IPS-20b (cell line): Measurements from ENCODE around the gene NUP58.
"Not testable (repeated sequence)": the region's sequence is repeated elsewhere in the genome, so short reads cannot be mapped to it uniquely, and the experiment has no call there.

Source experiments
- H3K27ac ChIP-seq: one replicate; pipeline ENCODE4 v1.5.1; 2013; ENCODE audit warnings: low read length
- H3K27me3 ChIP-seq: 2 replicates; pipeline ENCODE4 v1.6.1; 2013; ENCODE audit warnings: mild to moderate bottlenecking, low read length, inconsistent platforms; ENCODE audit not compliant: insufficient read depth
- H3K36me3 ChIP-seq: 2 replicates; pipeline ENCODE4 v1.6.1; 2013; ENCODE audit warnings: low read depth, mild to moderate bottlenecking, inconsistent platforms, low read length, moderate library complexity; ENCODE audit not compliant: insufficient read depth
- H3K4me1 ChIP-seq: 2 replicates; pipeline ENCODE4 v1.6.1; 2013; ENCODE audit warnings: mild to moderate bottlenecking, control low read depth, inconsistent platforms, low read length, moderate library complexity; ENCODE audit not compliant: insufficient read depth
- H3K4me3 ChIP-seq: 2 replicates; pipeline ENCODE4 v1.5.1; 2013; ENCODE audit warnings: mild to moderate bottlenecking, low read length, inconsistent platforms
- H3K9ac ChIP-seq: 2 replicates; pipeline ENCODE4 v1.6.1; 2013; ENCODE audit warnings: low read depth, mild to moderate bottlenecking, inconsistent platforms, low read length, moderate library complexity
- H3K9me3 ChIP-seq: 2 replicates; pipeline ENCODE4 v1.6.1; 2013; ENCODE audit warnings: mild to moderate bottlenecking, low read depth, low read length, inconsistent platforms; ENCODE audit not compliant: insufficient read depth

NUP58 gene

DNA sequence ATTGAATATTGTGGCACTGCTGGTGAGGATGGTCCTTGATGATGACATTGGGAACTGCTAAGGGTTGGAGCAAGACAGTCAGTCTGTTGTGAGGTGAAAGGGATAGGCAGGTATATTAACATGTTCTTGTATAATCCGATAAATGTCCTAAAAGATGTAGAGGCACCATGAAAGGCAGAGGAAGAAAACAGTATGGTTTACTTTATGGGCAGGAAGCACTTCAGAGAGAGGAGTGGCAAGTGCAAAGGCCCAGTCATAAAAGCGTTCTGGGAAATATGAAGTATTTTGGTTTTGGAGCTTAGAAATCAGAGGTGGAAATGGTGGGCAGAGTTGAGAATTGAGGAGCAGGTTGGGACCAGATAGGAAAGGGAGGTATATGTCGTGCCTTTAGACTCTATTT, 9.5 kb downstream of the NUP58 start:
- Histone ChIP-seq H3K9ac (no peak overlapping the region), H3K4me1 (no peaks in the 10 kb centered on the region), H3K27ac (no peak overlapping the region), H3K9me3 (no peaks in the 10 kb centered on the region), H3K27me3 (no peaks in the 10 kb centered on the region), H3K4me3 (no peak overlapping the region), H3K36me3 (peaks cover 92% of the 10 kb centered on the region)

GRCh38 chr13:25318946-25319345, 17.5 kb downstream of the NUP58 start:
- not testable (repeated sequence) for H3K9ac ChIP-seq, H3K9me3 ChIP-seq, H3K27me3 ChIP-seq, H3K4me1 ChIP-seq, H3K4me3 ChIP-seq, H3K27ac ChIP-seq
- peaks cover 95% of the 10 kb centered on the region for H3K36me3 ChIP-seq

- Histone ChIP-seq H3K27ac (no peak overlapping the region), H3K36me3 (peaks cover 95% of the 10 kb centered on the region)
Observed at GRCh38 chr13:25319771-25320170, 18.3 kb downstream of the NUP58 start.

GRCh38 chr13:25324100-25324499, 22.7 kb downstream of the NUP58 start:
- Histone ChIP-seq H3K36me3 (peaks cover 98% of the 10 kb centered on the region), H3K27me3 (no peaks in the 10 kb centered on the region), H3K4me3 (no peak overlapping the region), H3K4me1 (no peaks in the 10 kb centered on the region), H3K9ac (no peak overlapping the region), H3K27ac (no peak overlapping the region), H3K9me3 (no peaks in the 10 kb centered on the region)

More at GRCh38 chr13:25319771-25320170, 18.3 kb downstream of the NUP58 start:
- Histone ChIP-seq H3K4me1 (no peaks in the 10 kb centered on the region), H3K9ac (no peak overlapping the region), H3K9me3 (no peaks in the 10 kb centered on the region), H3K4me3 (no peak overlapping the region), H3K27me3 (no peaks in the 10 kb centered on the region)

DNA sequence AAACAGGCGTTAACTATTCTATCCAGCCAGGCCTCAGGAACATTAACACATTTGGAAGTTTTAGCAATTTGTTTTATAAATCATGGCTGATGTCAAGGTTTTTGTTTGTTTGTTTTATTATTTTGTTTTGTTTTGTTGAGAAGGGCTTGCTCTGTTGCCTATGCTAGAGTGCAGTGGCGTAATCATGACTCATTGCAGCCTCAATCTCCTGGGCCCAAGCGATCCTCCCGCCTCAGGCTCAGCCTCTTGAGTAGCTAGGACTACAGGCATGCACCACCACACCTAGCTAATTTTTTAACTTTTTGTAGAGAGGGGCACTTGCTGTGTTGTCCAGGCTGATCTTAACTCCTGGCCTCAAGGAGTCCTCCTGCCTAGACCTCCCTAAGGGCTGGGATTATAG, 28.3 kb downstream of the NUP58 start:
- Histone ChIP-seq H3K9me3 (no peaks in the 10 kb centered on the region), H3K27ac (no peak overlapping the region), H3K36me3 (peaks cover 98% of the 10 kb centered on the region), H3K4me3 (no peak overlapping the region), H3K4me1 (no peaks in the 10 kb centered on the region), H3K27me3 (no peaks in the 10 kb centered on the region), H3K9ac (no peak overlapping the region)

DNA sequence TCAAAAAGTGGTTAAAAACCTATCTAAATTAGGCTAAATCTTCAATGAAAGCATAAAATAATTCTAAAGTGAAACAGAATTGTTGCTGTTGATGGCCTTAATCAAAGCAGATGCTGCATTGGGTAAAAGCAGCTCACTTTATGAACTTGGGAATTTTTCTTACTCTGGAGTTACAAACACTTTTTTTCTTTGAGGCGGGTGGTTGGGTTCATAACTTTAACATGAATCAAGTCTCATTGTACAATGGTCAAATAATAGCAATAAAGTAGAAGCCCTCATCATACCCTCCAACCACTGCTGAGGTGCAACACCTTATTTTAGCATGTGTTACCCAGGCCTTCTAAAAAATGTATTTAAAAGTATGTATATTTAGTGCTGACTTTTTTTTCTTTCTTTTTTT, 29.1 kb downstream of the NUP58 start:
- Histone ChIP-seq H3K36me3 (peaks cover 96% of the 10 kb centered on the region), H3K27ac (no peak overlapping the region)

GRCh38 chr13:25335856-25336255, 34.4 kb downstream of the NUP58 start:
- Histone ChIP-seq H3K4me1 (no peaks in the 10 kb centered on the region), H3K4me3 (no peak overlapping the region), H3K9me3 (no peaks in the 10 kb centered on the region), H3K27me3 (no peaks in the 10 kb centered on the region), H3K9ac (no peak overlapping the region), H3K27ac (no peak overlapping the region), H3K36me3 (peaks cover 78% of the 10 kb centered on the region)

More for the DNA sequence above, 29.1 kb downstream of the NUP58 start:
- Histone ChIP-seq H3K4me1 (no peaks in the 10 kb centered on the region), H3K4me3 (no peak overlapping the region), H3K27me3 (no peaks in the 10 kb centered on the region), H3K9me3 (no peaks in the 10 kb centered on the region), H3K9ac (no peak overlapping the region)

- Histone ChIP-seq H3K9ac (no peak overlapping the region), H3K27ac (no peak overlapping the region), H3K9me3 (no peaks in the 10 kb centered on the region), H3K4me1 (peaks cover 32% of the 10 kb centered on the region), H3K27me3 (no peaks in the 10 kb centered on the region), H3K36me3 (0 out of 2 replicates have a peak, but pooled peaks cover 7% of the 10 kb centered on the region), H3K4me3 (no peak overlapping the region)
Observed at GRCh38 chr13:25345576-25345975, 44.2 kb downstream of the NUP58 start.

GRCh38 chr13:25347151-25347550, 45.7 kb downstream of the NUP58 start:
- H3K27ac ChIP-seq = no peak overlapping the region

GRCh38 chr13:25351404-25351803, 50.0 kb downstream of the NUP58 start:
- H3K4me3 ChIP-seq = no peak overlapping the region

More at GRCh38 chr13:25347151-25347550, 45.7 kb downstream of the NUP58 start:
- Histone ChIP-seq H3K36me3 (no peaks in the 10 kb centered on the region), H3K27me3 (no peaks in the 10 kb centered on the region), H3K9me3 (no peaks in the 10 kb centered on the region), H3K9ac (no peak overlapping the region), H3K4me1 (peaks cover 32% of the 10 kb centered on the region), H3K4me3 (no peak overlapping the region)

DNA sequence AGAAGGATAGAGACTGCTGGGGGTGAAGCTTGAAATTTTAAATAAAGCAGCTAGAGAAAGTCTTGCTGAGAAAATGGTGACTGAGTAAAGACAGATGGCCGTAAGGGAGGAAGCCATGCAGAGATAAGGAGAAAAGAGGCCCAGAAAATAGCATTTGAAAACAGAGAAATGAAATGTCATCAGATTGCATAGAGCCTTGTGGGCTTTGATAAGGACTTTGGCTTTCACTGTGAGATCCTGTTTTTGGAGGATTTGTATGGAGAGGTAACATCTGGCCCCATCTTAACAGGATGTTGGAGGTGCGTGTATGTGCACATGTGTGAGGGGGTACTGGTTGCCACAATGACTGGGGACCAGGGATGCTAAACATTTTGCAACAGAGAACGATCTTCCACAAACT, 50.8 kb downstream of the NUP58 start:
- no peaks in the 10 kb centered on the region for H3K27me3 ChIP-seq
- H3K4me3 ChIP-seq = no peak overlapping the region
- H3K4me1 ChIP-seq = peaks cover 11% of the 10 kb centered on the region; the same call in 1 of the 2 replicates
- H3K9ac ChIP-seq = no peak overlapping the region
- H3K36me3 ChIP-seq = no peaks in the 10 kb centered on the region
- no peaks in the 10 kb centered on the region for H3K9me3 ChIP-seq
- no peak overlapping the region for H3K27ac ChIP-seq

More at GRCh38 chr13:25351404-25351803, 50.0 kb downstream of the NUP58 start:
- no peaks in the 10 kb centered on the region for H3K9me3 ChIP-seq
- no peaks in the 10 kb centered on the region for H3K36me3 ChIP-seq
- H3K27me3 ChIP-seq = no peaks in the 10 kb centered on the region
- no peak overlapping the region for H3K9ac ChIP-seq
- peaks cover 13% of the 10 kb centered on the region; the same call in 1 of the 2 replicates for H3K4me1 ChIP-seq
- no peak overlapping the region for H3K27ac ChIP-seq

DNA sequence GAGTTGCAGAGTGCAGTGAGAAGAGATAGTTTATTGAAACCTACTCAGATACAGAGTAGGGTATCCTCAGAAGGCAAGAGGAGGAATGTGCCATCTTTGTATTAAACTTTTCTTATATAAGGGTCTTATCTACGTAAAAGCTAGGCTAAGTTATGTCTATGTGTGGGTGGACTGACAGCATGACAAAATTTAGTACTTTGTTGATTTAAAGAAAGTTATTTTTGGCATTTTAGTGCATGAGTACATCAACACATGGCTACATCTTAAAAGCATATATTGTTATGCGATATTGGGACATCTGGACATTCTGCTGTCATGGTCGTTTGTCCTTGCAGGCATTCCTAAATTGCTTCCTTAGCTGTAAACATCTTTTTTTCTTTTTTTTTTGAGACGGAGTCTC, 51.4 kb downstream of the NUP58 start:
- H3K9ac ChIP-seq = no peak overlapping the region
- no peak overlapping the region for H3K4me3 ChIP-seq
- H3K36me3 ChIP-seq = no peaks in the 10 kb centered on the region
- 0 out of 2 replicates have a peak, but pooled peaks cover 5% of the 10 kb centered on the region for H3K4me1 ChIP-seq
- H3K27me3 ChIP-seq = no peaks in the 10 kb centered on the region
- no peak overlapping the region for H3K27ac ChIP-seq
- no peaks in the 10 kb centered on the region for H3K9me3 ChIP-seq
